Measurements from ENCODE around the gene PCDHGB2. TPM values are rescaled to one million over a fixed set of nuclear protein-coding genes. Genes with fewer than 3 reads are reported as not detected.

The PCDHGB2 gene
- total RNA-seq, 4 donors from 2014 or later = 3.2 to 5.7 (median 4.1) TPM

DNA sequence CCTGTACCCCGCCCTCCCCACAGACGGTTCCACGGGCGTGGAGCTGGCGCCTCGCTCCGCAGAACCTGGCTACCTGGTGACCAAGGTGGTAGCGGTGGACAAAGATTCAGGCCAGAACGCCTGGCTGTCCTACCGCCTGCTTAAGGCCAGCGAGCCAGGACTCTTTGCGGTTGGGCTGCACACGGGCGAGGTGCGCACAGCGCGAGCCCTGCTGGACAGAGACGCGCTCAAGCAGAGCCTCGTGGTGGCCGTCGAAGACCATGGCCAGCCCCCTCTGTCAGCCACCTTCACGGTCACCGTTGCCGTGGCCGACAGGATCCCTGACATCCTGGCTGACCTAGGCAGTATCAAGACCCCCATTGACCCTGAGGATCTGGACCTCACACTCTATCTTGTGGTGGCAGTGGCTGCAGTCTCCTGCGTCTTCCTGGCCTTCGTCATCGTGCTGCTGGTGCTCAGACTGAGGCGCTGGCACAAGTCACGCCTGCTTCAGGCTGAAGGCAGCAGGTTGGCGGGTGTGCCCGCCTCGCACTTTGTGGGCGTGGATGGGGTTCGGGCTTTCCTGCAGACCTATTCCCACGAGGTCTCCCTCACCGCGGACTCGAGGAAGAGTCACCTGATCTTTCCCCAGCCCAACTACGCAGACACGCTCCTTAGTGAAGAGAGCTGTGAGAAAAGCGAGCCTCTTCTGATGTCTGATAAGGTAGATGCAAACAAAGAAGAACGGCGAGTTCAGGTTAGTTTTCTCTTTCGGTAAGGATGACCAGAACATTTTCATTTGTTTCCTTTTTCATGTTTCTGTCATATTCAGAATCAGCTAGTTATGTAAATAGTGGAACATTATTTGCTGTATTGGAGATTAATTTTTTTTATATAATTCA lies 6.5 kb downstream of the PCDHGB2 start:
- Histone ChIP-seq H3K4me1 (no peaks in the 10 kb centered on the region), H3K27me3 (peaks cover 0 to 38% (median 0%) of the 10 kb centered on the region in 4 donors), H3K4me3 (no peak overlapping the region), H3K36me3 (no peaks in the 10 kb centered on the region), H3K9me3 (peaks cover 9 to 100% (median 97%) of the 10 kb centered on the region in 4 donors), H3K27ac (replicated peaks in 1 of 4) (no peak overlapping the region)
- intact Hi-C loops (cut with DNase I) = no loop called here
- no peak for DNase-seq (ENCODE audit: extremely low spot score)
- TF ChIP-seq EP300 (IDR thresholded peaks at IDR 0.05) (no peak), POLR2A (IDR thresholded peaks at IDR 0.05; ENCODE audit: low read depth) (no peak), POLR2AphosphoS5 (IDR thresholded peaks at IDR 0.05) (no peak), CTCF (IDR thresholded peaks at IDR 0.05) (no peak)
- WGBS = 46% methylated on average over 16 of the region's 46 CpGs

DNA sequence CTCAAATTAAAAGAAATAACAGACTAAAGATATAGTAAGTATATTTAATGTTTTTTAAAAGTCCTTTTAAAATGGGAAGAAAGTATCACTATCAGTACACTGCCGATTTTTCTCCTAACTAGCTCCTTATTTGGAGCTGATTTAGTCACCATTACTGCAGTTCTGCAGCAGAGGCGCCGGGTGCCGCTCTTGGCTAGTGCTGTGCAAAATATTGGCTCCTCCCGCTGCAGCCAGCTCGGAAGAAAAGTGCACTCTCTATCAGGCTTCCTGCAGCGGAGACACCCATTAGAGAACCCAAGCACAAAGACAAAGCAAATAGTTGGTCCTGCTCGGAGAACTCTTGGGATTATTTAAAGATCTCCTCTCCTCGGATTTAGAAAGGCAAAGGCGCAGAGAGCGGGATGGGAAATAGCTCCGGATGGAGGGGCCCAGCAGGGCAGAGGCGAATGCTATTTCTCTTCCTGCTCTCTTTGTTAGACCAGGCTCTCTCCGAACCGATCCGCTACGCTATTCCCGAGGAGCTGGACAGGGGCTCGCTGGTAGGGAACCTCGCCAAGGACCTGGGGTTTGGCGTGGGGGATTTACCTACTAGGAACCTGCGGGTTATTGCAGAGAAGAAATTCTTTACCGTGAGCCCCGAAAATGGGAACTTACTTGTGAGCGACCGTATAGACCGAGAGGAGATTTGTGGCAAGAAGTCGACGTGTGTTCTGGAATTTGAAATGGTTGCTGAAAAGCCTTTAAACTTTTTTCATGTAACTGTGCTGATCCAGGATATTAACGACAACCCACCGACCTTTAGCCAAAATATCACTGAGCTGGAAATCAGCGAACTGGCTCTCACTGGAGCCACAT lies 10.4 kb downstream of the PCDHGB2 start, which contains the start of gene PCDHGB3:
Gene PCDHGB3 (plus strand): TSS at position 249 of the 855 bp plus-strand sequence. CDS start 153 bp downstream, at position 402.
- intact Hi-C loops (cut with DNase I) = no loop called here
- DNase-seq (ENCODE audit: extremely low spot score) = no peak
- H3K27me3 ChIP-seq = peaks cover 0 to 13% (median 0%) of the 10 kb centered on the region in 4 donors
- H3K36me3 ChIP-seq = no peaks in the 10 kb centered on the region
- H3K9me3 ChIP-seq = peaks cover 18 to 100% (median 100%) of the 10 kb centered on the region in 4 donors
- TF ChIP-seq POLR2AphosphoS5 (IDR thresholded peaks at IDR 0.05) (no peak), CTCF (IDR thresholded peaks at IDR 0.05) (peak in 2 of 3 experiments; percentile 20 to 22)
- H3K27ac ChIP-seq (replicated peaks in 1 of 4) = no peak within 1 kb of the TSS
- WGBS = 24% methylated on average over 32 of the region's 32 CpGs
- peak within 1 kb of the TSS in 3 of 4 donors; percentile 6 to 40 (median 22) for H3K4me3 ChIP-seq
- peaks cover 0 to 7% (median 0%) of the 10 kb centered on the region in 4 donors for H3K4me1 ChIP-seq

GRCh38 chr5:141371572-141372475 lies 12.0 kb downstream of the PCDHGB2 start:
- intact Hi-C loops (cut with DNase I) = no loop called here
- H3K4me1 ChIP-seq = peaks cover 0 to 7% (median 0%) of the 10 kb centered on the region in 4 donors
- H3K36me3 ChIP-seq = no peaks in the 10 kb centered on the region
- H3K4me3 ChIP-seq = no peak overlapping the region
- DNase-seq (ENCODE audit: extremely low spot score) = no peak
- 42% methylated on average over 62 of the region's 69 CpGs for WGBS
- peaks cover 18 to 99% (median 99%) of the 10 kb centered on the region in 4 donors for H3K9me3 ChIP-seq
- no peaks in the 10 kb centered on the region for H3K27me3 ChIP-seq
- TF ChIP-seq EP300 (IDR thresholded peaks at IDR 0.05) (no peak), POLR2AphosphoS5 (IDR thresholded peaks at IDR 0.05) (no peak), CTCF (IDR thresholded peaks at IDR 0.05) (no peak), POLR2A (IDR thresholded peaks at IDR 0.05; ENCODE audit: low read depth) (no peak)
- H3K27ac ChIP-seq (replicated peaks in 1 of 4) = no peak overlapping the region

DNA sequence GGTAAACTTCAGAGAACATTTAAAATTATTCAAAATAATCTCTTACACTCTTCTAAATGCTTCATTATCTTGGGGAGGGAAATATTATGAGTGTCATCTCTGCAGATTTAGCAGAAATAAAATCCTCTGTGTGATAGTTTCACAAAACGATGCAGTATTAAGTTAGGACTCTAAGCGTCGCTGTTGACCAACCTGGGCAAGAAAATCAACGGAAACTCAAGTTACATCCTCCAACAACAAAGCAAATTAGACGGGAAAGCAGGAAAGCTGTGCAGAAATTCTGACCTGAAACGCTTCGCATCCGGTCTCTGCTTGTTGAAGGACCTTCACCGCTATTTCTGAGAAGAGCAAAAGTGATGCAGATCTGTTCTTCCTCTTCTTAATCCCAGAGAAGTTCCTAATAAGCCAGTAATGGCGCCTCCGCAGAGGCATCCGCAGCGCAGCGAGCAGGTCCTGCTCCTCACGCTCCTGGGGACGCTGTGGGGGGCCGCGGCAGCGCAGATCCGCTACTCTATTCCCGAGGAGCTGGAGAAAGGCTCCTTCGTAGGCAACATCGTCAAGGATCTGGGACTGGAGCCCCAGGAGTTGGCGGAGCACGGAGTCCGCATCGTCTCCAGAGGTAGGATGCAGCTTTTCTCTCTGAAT lies 14.0 kb downstream of the PCDHGB2 start, which contains the start of gene PCDHGA6:
Gene PCDHGA6 (plus strand): TSS at position 219 of the 645 bp plus-strand sequence. CDS start 193 bp downstream, at position 412.
- H3K4me3 ChIP-seq = peak within 1 kb of the TSS; percentile 22 to 44 (median 30)
- H3K36me3 ChIP-seq = no peaks in the 10 kb centered on the region
- no peaks in the 10 kb centered on the region for H3K27me3 ChIP-seq
- DNase-seq (ENCODE audit: extremely low spot score) = no peak
- intact Hi-C loops (cut with DNase I) = no loop called here
- WGBS = 12% methylated on average over 27 of the region's 27 CpGs
- H3K9me3 ChIP-seq = peaks cover 18 to 100% (median 99%) of the 10 kb centered on the region in 4 donors
- no peak within 1 kb of the TSS for H3K27ac ChIP-seq (replicated peaks in 1 of 4)
- no peak for TF ChIP-seq POLR2AphosphoS5 (IDR thresholded peaks at IDR 0.05)
- TF ChIP-seq CTCF (IDR thresholded peaks at IDR 0.05) = peak; percentile 17 to 27 (median 24)
- no peak for TF ChIP-seq POLR2A (IDR thresholded peaks at IDR 0.05; ENCODE audit: low read depth)
- no peak for TF ChIP-seq EP300 (IDR thresholded peaks at IDR 0.05)
- peaks cover 0 to 7% (median 0%) of the 10 kb centered on the region in 4 donors for H3K4me1 ChIP-seq

Data from esophagus muscularis mucosa (tissue), 4 donors.